Fibroblast of the aortic adventitia (primary cell): ENCODE results near the gene SMIM21. TPM values are rescaled to one million over a fixed set of nuclear protein-coding genes. Genes with fewer than 3 reads are reported as not detected.

Source experiments
- DNase-seq: peaks from one replicate; pipeline ENCODE4 v3.0.0-alpha.2; 2010; ENCODE audit warnings: low read depth
- H3K4me3 ChIP-seq: 2 replicates; pipeline ENCODE4 v1.5.1; 2011; ENCODE audit warnings: low read depth, mild to moderate bottlenecking, control low read depth, low read length, moderate library complexity
- CTCF ChIP-seq: IDR thresholded peaks from 2 replicates; pipeline ENCODE4 v1.5.1; 2011; ENCODE audit warnings: mild to moderate bottlenecking, low read length, control low read depth, inconsistent platforms; ENCODE audit not compliant: insufficient read depth
- total RNA-seq: library from RNA; depleted of rRNA; stranded (reverse); fragments of >200 nt; gene quantifications from 2 replicates; pipeline ENCODE4 v1.2.3, GENCODE V29; 2012; ENCODE audit warnings: low replicate concordance

The SMIM21 gene
- total RNA-seq, 1 donor: not detected

GRCh38 chr18:75378376-75379315 is 48.9 kb downstream of the SMIM21 start:
- DNase-seq: no peak
- no peak for TF ChIP-seq CTCF
- H3K4me3 ChIP-seq: no peak overlapping the region

- DNase-seq: no peak
- TF ChIP-seq CTCF: no peak
- H3K4me3 ChIP-seq: no peak overlapping the region
Observed at GRCh38 chr18:75377926-75378325, 49.6 kb downstream of the SMIM21 start.

GRCh38 chr18:75377258-75377657 is 50.2 kb downstream of the SMIM21 start:
- DNase-seq: no peak
- TF ChIP-seq CTCF: no peak
- no peak overlapping the region for H3K4me3 ChIP-seq

GRCh38 chr18:75376004-75376403 is 51.5 kb downstream of the SMIM21 start:
- no peak for DNase-seq
- no peak overlapping the region for H3K4me3 ChIP-seq
- TF ChIP-seq CTCF: no peak

- H3K4me3 ChIP-seq: no peak overlapping the region
- TF ChIP-seq CTCF: no peak
- DNase-seq: no peak
Observed at GRCh38 chr18:75375341-75375740, 52.2 kb downstream of the SMIM21 start.

GRCh38 chr18:75374466-75374865 is 53.0 kb downstream of the SMIM21 start:
- no peak for DNase-seq
- TF ChIP-seq CTCF: no peak
- H3K4me3 ChIP-seq: no peak overlapping the region
